H1 (cell line): ENCODE results near the gene NPM1. TPM values are rescaled to one million over a fixed set of nuclear protein-coding genes. Genes with fewer than 3 reads are reported as not detected.

Experiments
- CTCF ChIA-PET: fragments of 300-600 bp; sonication (Branson Sonifier 250); formaldehyde crosslinking; loops from one replicate; lab custom pipeline; 2021; ENCODE audit not compliant: partially characterized antibody; lab: Charles Lee
- POLR2A ChIA-PET: fragments of 300-600 bp; sonication (Branson Sonifier 250); formaldehyde crosslinking; loops from one replicate; lab custom pipeline; 2021; ENCODE audit warnings: inconsistent platforms; ENCODE audit not compliant: partially characterized antibody; lab: Charles Lee
- DNase-seq, 2 experiments: peaks; one replicate each; pipeline versions ENCODE4 v3.0.0 to v3.0.0-alpha.2; 2010 to 2022; ENCODE audit warnings: low spot score in 2 of 2, low read depth in 1 of 2, mixed read lengths in 1 of 2
- FAIRE-seq: peaks from 2 replicates; lab custom pipeline; 2011; peaks lifted over from hg19 to GRCh38; lab: Jason Lieb, UNC
- H2AFZ ChIP-seq: 2 replicates; pipeline ENCODE4 v1.8.1; 2012; ENCODE audit warnings: low read length, inconsistent platforms
- H2AK5ac ChIP-seq: 2 replicates; pipeline ENCODE4 v1.6.1; 2013; ENCODE audit warnings: low read depth, low read length
- H2BK120ac ChIP-seq: replicated peaks from 2 replicates; pipeline ENCODE3; 2013; ENCODE audit warnings: low read depth, low read length, inconsistent platforms
- H2BK12ac ChIP-seq: 2 replicates; pipeline ENCODE4 v1.6.1; 2013; ENCODE audit warnings: low read depth, low read length
- H2BK15ac ChIP-seq: 2 replicates; pipeline ENCODE4 v1.6.1; 2013; ENCODE audit warnings: low read length
- H2BK20ac ChIP-seq: 2 replicates; pipeline ENCODE4 v1.6.1; 2013; ENCODE audit warnings: low read length
- H2BK5ac ChIP-seq: 2 replicates; pipeline ENCODE4 v1.6.1; 2013; ENCODE audit warnings: low read depth, low read length
- H3K14ac ChIP-seq: 2 replicates; pipeline ENCODE4 v1.6.1; 2013; ENCODE audit warnings: inconsistent platforms; ENCODE audit not compliant: insufficient read length
- H3K18ac ChIP-seq: 2 replicates; pipeline ENCODE4 v1.6.1; 2013; ENCODE audit warnings: low read length; ENCODE audit errors: extremely low read depth
- H3K23ac ChIP-seq: 2 replicates; pipeline ENCODE4 v1.6.1; 2013; ENCODE audit warnings: inconsistent platforms; ENCODE audit not compliant: insufficient read length
- H3K23me2 ChIP-seq: 2 replicates; pipeline ENCODE4 v1.6.1; 2013; ENCODE audit warnings: low read depth, low read length
- H3K27ac ChIP-seq: 2 replicates; pipeline ENCODE4 v1.6.1; 2011; ENCODE audit warnings: low read depth, low read length, inconsistent platforms
- H3K27me3 ChIP-seq, 4 experiments: replicated peaks in 1 of 4; 1 replicate in 1 of 4; 2 replicates in 3 of 4; pipeline versions ENCODE4 v1.6.1 to v1.8.1; 2011 to 2013; ENCODE audit warnings: low read length in 3 of 4, mild to moderate bottlenecking in 3 of 4, inconsistent platforms in 2 of 4, mixed read lengths in 2 of 4, moderate library complexity in 1 of 4; ENCODE audit not compliant: control insufficient read depth in 3 of 4, insufficient read depth in 3 of 4; ENCODE audit errors: extremely low read depth in 1 of 4
- H3K36me3 ChIP-seq, 4 experiments: 2 replicates each; pipeline versions ENCODE4 v1.6.1 to v1.8.1; 2011 to 2013; ENCODE audit warnings: mild to moderate bottlenecking in 4 of 4, low read length in 3 of 4, moderate library complexity in 2 of 4, control low read depth in 1 of 4, inconsistent platforms in 1 of 4; ENCODE audit not compliant: insufficient read depth in 4 of 4, control insufficient read depth in 2 of 4
- H3K4ac ChIP-seq: replicated peaks from 2 replicates; pipeline ENCODE3; 2013; ENCODE audit warnings: low read length, low read depth, mixed read lengths, inconsistent platforms; ENCODE audit not compliant: insufficient read length
- H3K4me1 ChIP-seq, 4 experiments: replicated peaks in 1 of 4; 1 replicate in 1 of 4; 2 replicates in 3 of 4; pipeline versions ENCODE4 v1.6.1 to v1.8.1; 2011 to 2013; ENCODE audit warnings: low read length in 3 of 4, inconsistent platforms in 2 of 4, mixed read lengths in 1 of 4; ENCODE audit not compliant: insufficient read depth in 4 of 4, control insufficient read depth in 3 of 4
- H3K4me2 ChIP-seq, 2 experiments: 2 replicates each; pipeline versions ENCODE4 v1.6.1 to v1.8.1; 2011 to 2013; ENCODE audit warnings: low read depth in 2 of 2, low read length in 2 of 2, control low read depth in 1 of 2, inconsistent platforms in 1 of 2, mild to moderate bottlenecking in 1 of 2; ENCODE audit not compliant: insufficient read depth in 1 of 2
- H3K4me3 ChIP-seq, 4 experiments: fragments of 200-600, 300-600 bp in 1 of 4; sonication (generic), shearing (Covaris generic), sonication (Bioruptor Twin) in 1 of 4; 2 replicates each; pipeline versions ENCODE4 v1.5.1 to v1.8.1; 2011 to 2016; ENCODE audit warnings: low read length in 4 of 4, low read depth in 3 of 4, control low read depth in 2 of 4, inconsistent platforms in 2 of 4, mild to moderate bottlenecking in 2 of 4, mixed read lengths in 1 of 4, moderate library complexity in 1 of 4; ENCODE audit not compliant: insufficient read depth in 2 of 4; ENCODE audit errors: extremely low read depth in 1 of 4
- H3K56ac ChIP-seq: replicated peaks from 2 replicates; pipeline ENCODE3; 2013; ENCODE audit warnings: low read depth, mild to moderate bottlenecking, mixed read lengths, low read length, inconsistent platforms; ENCODE audit not compliant: insufficient read length
- H3K79me1 ChIP-seq: 2 replicates; pipeline ENCODE4 v1.6.1; 2013; ENCODE audit warnings: low read depth, low read length, control low read depth
- H3K79me2 ChIP-seq, 2 experiments: 2 replicates each; pipeline versions ENCODE4 v1.6.1 to v1.8.1; 2012 to 2013; ENCODE audit warnings: low read length in 2 of 2, mild to moderate bottlenecking in 2 of 2, inconsistent platforms in 1 of 2; ENCODE audit not compliant: insufficient read depth in 2 of 2, control insufficient read depth in 1 of 2
- H3K9ac ChIP-seq, 4 experiments: replicated peaks in 1 of 4; 1 replicate in 1 of 4; 2 replicates in 3 of 4; pipeline versions ENCODE4 v1.6.1 to v1.8.1; 2011 to 2013; ENCODE audit warnings: low read depth in 3 of 4, low read length in 3 of 4, control low read depth in 2 of 4, mild to moderate bottlenecking in 2 of 4, moderate library complexity in 2 of 4, inconsistent platforms in 1 of 4; ENCODE audit errors: extremely low read depth in 1 of 4
- H3K9me3 ChIP-seq, 2 experiments: 2 replicates each; pipeline versions ENCODE4 v1.6.1 to v1.8.1; 2012 to 2013; ENCODE audit warnings: mild to moderate bottlenecking in 2 of 2, moderate library complexity in 2 of 2, control low read depth in 1 of 2, inconsistent platforms in 1 of 2, low read depth in 1 of 2, low read length in 1 of 2, mixed read lengths in 1 of 2; ENCODE audit not compliant: insufficient read depth in 2 of 2
- H4K20me1 ChIP-seq, 2 experiments: replicated peaks in 1 of 2; 2 replicates each; pipeline versions ENCODE3 to v1.8.1; 2011 to 2013; ENCODE audit warnings: inconsistent platforms in 2 of 2, low read length in 2 of 2, mild to moderate bottlenecking in 1 of 2; ENCODE audit not compliant: insufficient read depth in 2 of 2, control insufficient read depth in 1 of 2
- H4K5ac ChIP-seq: 2 replicates; pipeline ENCODE4 v1.6.1; 2013; ENCODE audit warnings: low read length, low read depth, mixed read lengths, inconsistent platforms; ENCODE audit not compliant: insufficient read length
- H4K8ac ChIP-seq: 2 replicates; pipeline ENCODE4 v1.8.0; 2013; ENCODE audit warnings: mild to moderate bottlenecking, moderate library complexity, low read length, inconsistent platforms; ENCODE audit not compliant: insufficient read depth; ENCODE audit errors: extremely low read depth
- H4K91ac ChIP-seq: replicated peaks from 2 replicates; pipeline ENCODE3; 2013; ENCODE audit warnings: low read length, mixed read lengths, inconsistent platforms; ENCODE audit not compliant: insufficient read length
- E2F6 ChIP-seq: IDR thresholded peaks from 2 replicates; pipeline ENCODE4 v1.6.1; 2012; ENCODE audit warnings: inconsistent platforms
- HDAC6 ChIP-seq: IDR thresholded peaks from one replicate; pipeline ENCODE4 v1.7.1; 2012; ENCODE audit warnings: low read depth, mild to moderate bottlenecking, inconsistent platforms, low read length, moderate library complexity
- POU5F1 ChIP-seq: IDR thresholded peaks from 2 replicates; pipeline ENCODE4 v1.6.1; 2011; ENCODE audit warnings: low read depth, mild to moderate bottlenecking, low read length, moderate library complexity
- SRF ChIP-seq: IDR thresholded peaks from 2 replicates; pipeline ENCODE4 v1.6.1; 2011; ENCODE audit warnings: mild to moderate bottlenecking, low read depth, low read length, moderate library complexity
- SUZ12 ChIP-seq: fragments of 200-600 bp; sonication (generic); IDR thresholded peaks from 2 replicates; pipeline ENCODE4 v1.6.1; 2012; ENCODE audit warnings: mild to moderate bottlenecking, inconsistent platforms, low read length, moderate library complexity, mixed read lengths
- TCF12 ChIP-seq: IDR thresholded peaks from 2 replicates; pipeline ENCODE4 v1.6.1; 2011; ENCODE audit warnings: low read depth, mild to moderate bottlenecking, low read length
- WGBS, 2 experiments: shearing (Covaris generic) in 1 of 2; methylation state at CpG; one replicate each; pipeline versions ENCODE4 v1.1.6 to v1.1.7; 2013 to 2015; ENCODE audit warnings: low lambda C conversion rate in 2 of 2, mixed read lengths in 2 of 2, inconsistent platforms in 1 of 2, low coverage in 1 of 2, missing lambda C conversion rate in 1 of 2; ENCODE audit not compliant: insufficient replicate concordance in 2 of 2, insufficient coverage in 1 of 2, insufficient read length in 1 of 2; ENCODE audit errors: extremely low coverage in 1 of 2, missing lambda C conversion rate in 1 of 2; 5-methylcytosine and 5-hydroxymethylcytosine counted together
- polyA plus RNA-seq, 7 experiments: library from polyadenylated mRNA; depleted of rRNA in 3 of 7; stranded (reverse) in 5 of 7; unstranded in 2 of 7; fragments of >200 nt in 5 of 7; fragments of 200-250 nt in 2 of 7; gene quantifications; 1 replicate in 5 of 7; 2 replicates in 1 of 7; 4 replicates in 1 of 7; pipeline versions ENCODE4 v1.2.1 to v1.2.3, GENCODE V29; 2011 to 2013; ENCODE audit warnings: missing spikeins in 2 of 7, mixed read lengths in 2 of 7
- total RNA-seq: library from RNA; stranded (reverse); fragmentation: NEBNext Ultra II Directional; extraction: Animal tissue kit (Norgen Biotek cat#: 25700); gene quantifications from 2 replicates; pipeline ENCODE4 v1.2.1, GENCODE V29; 2021

The NPM1 gene
- total and polyA plus RNA-seq, 2 of the 8 experiments (the other 6 are each of a cell fraction or from before 2014, with no cell fraction given), result 2,182 to 4,042 TPM

GRCh38 chr5:171366645-171367044, 21.0 kb upstream of the NPM1 start:
- H3K79me1 ChIP-seq, result 0 out of 2 replicates have a peak, but pooled peaks cover 2% of the 10 kb centered on the region
- no peak for TF ChIP-seq SRF
- TF ChIP-seq SUZ12, result no peak
- TF ChIP-seq POU5F1, result no peak
- no peak for TF ChIP-seq HDAC6
- TF ChIP-seq TCF12, result no peak
- TF ChIP-seq E2F6, result no peak

More at GRCh38 chr5:171366645-171367044, 21.0 kb upstream of the NPM1 start:
- Histone ChIP-seq H3K4me1 (no peaks in the 10 kb centered on the region), H2BK12ac (no peak overlapping the region), H2BK15ac (no peak overlapping the region), H3K4me3 (no peak overlapping the region), H3K27me3 (no peaks in the 10 kb centered on the region), H3K27ac (no peak overlapping the region), H3K18ac (no peak overlapping the region), H3K14ac (no peak overlapping the region), H2BK120ac (no peak overlapping the region), H3K4ac (no peak overlapping the region), H2AFZ (no peak overlapping the region), H3K36me3 (no peaks in the 10 kb centered on the region), H3K9ac (no peak overlapping the region), H3K9me3 (no peaks in the 10 kb centered on the region), H3K4me2 (no peak overlapping the region), H4K8ac (no peak overlapping the region), H3K23ac (no peak overlapping the region), H4K91ac (no peak overlapping the region), H2AK5ac (no peak overlapping the region), H4K20me1 (no peaks in the 10 kb centered on the region), H2BK5ac (no peak overlapping the region), H4K5ac (no peak overlapping the region), H3K56ac (no peak overlapping the region), H3K79me2 (no peaks in the 10 kb centered on the region), H2BK20ac (no peak overlapping the region), H3K23me2 (no peaks in the 10 kb centered on the region)
- WGBS, 2 experiments, result 88% methylated on average over 5 of the region's 5 CpGs; no CpG with 5 or more reads in 1 of the 2 experiments
- no peak for DNase-seq
- FAIRE-seq, result no peak
- CTCF ChIA-PET, result interaction anchor here (0.7 to 4.3 kb wide), 13 partner anchors 10 to 599 kb away, joined by 3 to 23 read pairs (median 4); no protein-coding TSS in a partner anchor
- POLR2A ChIA-PET, result interaction anchor here (0.6 to 10.9 kb wide), 5 partner anchors 21 to 46 kb away, joined by 3 to 105 read pairs (median 3); partner anchors contain the start of gene NPM1
